B cell (primary cell): ENCODE measurements around the gene RCN2. TPM values are rescaled to one million over a fixed set of nuclear protein-coding genes. Genes with fewer than 3 reads are reported as not detected.

Experiments used
- ATAC-seq: fragments of 200-7000 bp; cut with Tn5 transposase; one replicate; pipeline ENCODE4 v1.10.0; 2021; ENCODE audit warnings: low read depth, mild to moderate bottlenecking, moderate number of reproducible peaks, moderate library complexity
- CTCF ChIA-PET: fragments of 350-600 bp; sonication (Branson Sonifier 250); formaldehyde crosslinking; loops from one replicate; lab custom pipeline; 2021; ENCODE audit warnings: antibody characterized with exemption, inconsistent platforms; lab: Charles Lee
- POLR2A ChIA-PET: fragments of 350-600 bp; sonication (Branson Sonifier 250); formaldehyde crosslinking; loops from one replicate; lab custom pipeline; 2021; ENCODE audit warnings: antibody characterized with exemption; lab: Charles Lee
- DNase-seq: peaks from one replicate; pipeline ENCODE4 v3.0.0; 2013
- H2AFZ ChIP-seq: 2 replicates; pipeline ENCODE4 v1.6.1; 2012; ENCODE audit warnings: mild to moderate bottlenecking, low read depth, low read length; ENCODE audit not compliant: insufficient read depth, poor library complexity, severe bottlenecking
- H3K27ac ChIP-seq, 2 donors: 1 replicate in 1 of 2; 2 replicates in 1 of 2; pipeline ENCODE4 v1.5.1; 2012 to 2013; ENCODE audit warnings: low read length in 2 of 2, mild to moderate bottlenecking in 2 of 2, moderate library complexity in 1 of 2
- H3K27me3 ChIP-seq, 4 experiments: fragments of 200-600 bp in 1 of 4; sonication (generic) in 1 of 4; replicated peaks in 1 of 4; 1 replicate in 2 of 4; 2 replicates in 2 of 4; pipeline versions ENCODE4 v1.6.1 to v1.7.0; 2013 to 2016; ENCODE audit warnings: low read length in 3 of 4, mild to moderate bottlenecking in 2 of 4, mixed read lengths in 1 of 4, moderate library complexity in 1 of 4; ENCODE audit not compliant: insufficient read depth in 4 of 4, control insufficient read depth in 3 of 4; ENCODE audit errors: control extremely low read depth in 1 of 4
- H3K36me3 ChIP-seq, 2 experiments: replicated peaks in 1 of 2; 1 replicate in 1 of 2; 2 replicates in 1 of 2; pipeline versions ENCODE4 v1.6.1 to v1.7.1; 2013; ENCODE audit warnings: low read length in 1 of 2; ENCODE audit not compliant: insufficient read depth in 2 of 2, control insufficient read depth in 1 of 2; ENCODE audit errors: control extremely low read depth in 1 of 2, extremely low read depth in 1 of 2
- H3K4me1 ChIP-seq, 2 donors: fragments of 200-600 bp in 1 of 2; sonication (generic) in 1 of 2; 1 replicate in 1 of 2; 2 replicates in 1 of 2; pipeline versions ENCODE4 v1.5.1 to v1.6.1; 2013 to 2017; ENCODE audit warnings: low read length in 2 of 2; ENCODE audit not compliant: control insufficient read depth in 2 of 2, insufficient read depth in 2 of 2
- H3K4me2 ChIP-seq: replicated peaks from 2 replicates; pipeline ENCODE3; 2012; ENCODE audit warnings: mild to moderate bottlenecking, low read depth, low read length; ENCODE audit not compliant: poor library complexity, severe bottlenecking
- H3K4me3 ChIP-seq, 5 experiments: fragments of 200-600 bp in 1 of 5; sonication (generic) in 1 of 5; 1 replicate in 3 of 5; 2 replicates in 2 of 5; pipeline versions ENCODE4 v1.5.1 to v1.7.0; 2011 to 2016; ENCODE audit warnings: low read length in 4 of 5, mild to moderate bottlenecking in 4 of 5, low read depth in 2 of 5, control low read depth in 1 of 5, moderate library complexity in 1 of 5; ENCODE audit not compliant: insufficient read depth in 1 of 5; ENCODE audit errors: control extremely low read depth in 1 of 5, extremely low read depth in 1 of 5
- H3K79me2 ChIP-seq: fragments of 200-600 bp; sonication (generic); one replicate; pipeline ENCODE4 v1.6.0; 2016; ENCODE audit warnings: low read length; ENCODE audit not compliant: control insufficient read depth, insufficient read depth
- H3K9ac ChIP-seq: fragments of 200-600 bp; sonication (generic); 2 replicates; pipeline ENCODE4 v1.6.1; 2017; ENCODE audit warnings: mild to moderate bottlenecking, low read length, moderate library complexity
- H3K9me3 ChIP-seq, 3 donors: one replicate each; pipeline versions ENCODE4 v1.6.1 to v1.7.1; 2013; ENCODE audit warnings: low read length in 2 of 3; ENCODE audit not compliant: control insufficient read depth in 2 of 3, insufficient read depth in 1 of 3; ENCODE audit errors: control extremely low read depth in 1 of 3
- H4K20me1 ChIP-seq: 2 replicates; pipeline ENCODE4 v1.6.0; 2012; ENCODE audit warnings: mild to moderate bottlenecking, low read length; ENCODE audit not compliant: insufficient read depth, control insufficient read depth, poor library complexity, severe bottlenecking
- H3K27ac Mint-ChIP-seq: one replicate; pipeline ENCODE4 v1.8.0; 2021; ENCODE audit warnings: mixed read lengths
- H3K27me3 Mint-ChIP-seq: one replicate; pipeline ENCODE4 v1.8.0; 2021; ENCODE audit warnings: mixed read lengths
- H3K4me1 Mint-ChIP-seq: one replicate; pipeline ENCODE4 v1.8.0; 2021; ENCODE audit warnings: mixed read lengths
- H3K4me3 Mint-ChIP-seq: one replicate; pipeline ENCODE4 v1.8.0; 2021; ENCODE audit warnings: mixed read lengths
- H3K9me3 Mint-ChIP-seq: one replicate; pipeline ENCODE4 v1.8.0; 2022; ENCODE audit warnings: mixed read lengths; ENCODE audit not compliant: insufficient read depth
- EZH2 ChIP-seq: IDR thresholded peaks from 2 replicates; pipeline ENCODE4 v1.6.1; 2012; ENCODE audit warnings: borderline replicate concordance, low read depth, mild to moderate bottlenecking, moderate library complexity, low read length; ENCODE audit not compliant: insufficient read depth, poor library complexity, severe bottlenecking
- WGBS: methylation state at CpG from one replicate; pipeline ENCODE4 v1.1.5; 2013; ENCODE audit warnings: missing lambda C conversion rate; ENCODE audit not compliant: insufficient coverage; 5-methylcytosine and 5-hydroxymethylcytosine counted together
- intact Hi-C: fragments of 100-400 bp; cut with micrococcal nuclease; formaldehyde crosslinking; loops from one replicate; pipeline ENCODE4 v1.10.0; 2022
- polyA plus RNA-seq: library from polyadenylated mRNA; depleted of rRNA; stranded (reverse); fragments of >200 nt; gene quantifications from 2 replicates; pipeline ENCODE4 v1.2.3, GENCODE V29; 2012
- total RNA-seq, 2 donors: library from RNA; stranded (reverse); fragments of 120-200 nt in 1 of 2; gene quantifications; 1 replicate in 1 of 2; 2 replicates in 1 of 2; pipeline versions ENCODE4 v1.2.3 to v1.2.4, GENCODE V29; 2013 to 2022
- TF ChIP-seq, protein P1 (sequence below): fragments of 200-600 bp; IDR thresholded peaks from one replicate; pipeline ENCODE4 v1.8.0; 2022; ENCODE audit warnings: antibody characterized with exemption, mild to moderate bottlenecking

Gene RCN2
- total and polyA plus RNA-seq, 2 donors (not counting 1 experiment from before 2014, with no cell fraction given) = 16.7 to 27.8 TPM

DNA sequence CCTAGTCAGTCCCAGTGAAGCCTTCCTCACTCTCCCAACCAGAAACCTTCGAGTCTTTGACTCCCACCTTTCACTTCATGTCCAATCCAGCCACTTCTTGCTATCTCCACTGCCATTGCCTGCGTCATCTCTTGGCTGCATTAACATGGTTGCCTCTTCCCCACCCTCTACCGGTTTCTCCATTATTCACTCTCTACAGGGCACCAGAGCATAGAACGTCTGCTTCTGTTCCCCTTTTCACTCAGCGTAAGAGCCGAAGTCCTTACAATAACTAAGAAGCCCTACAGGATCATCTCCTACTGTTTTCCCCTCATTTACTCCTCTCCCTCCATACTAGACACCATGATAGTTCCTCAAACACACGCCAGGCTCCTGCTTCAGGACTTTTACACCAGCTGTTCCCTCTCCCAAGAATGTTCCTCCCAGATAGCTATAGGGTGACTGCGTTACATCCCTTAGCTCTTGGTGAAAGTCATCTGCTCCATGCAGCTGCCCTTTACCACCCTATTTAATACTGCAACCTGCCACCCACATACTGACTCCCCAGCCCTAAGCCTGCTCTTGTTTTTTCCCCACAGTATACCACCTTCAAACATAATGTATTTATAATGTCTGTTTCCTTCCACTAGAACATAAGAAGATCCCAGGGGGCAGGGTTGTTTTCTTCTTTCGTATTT lies 30.9 kb downstream of the RCN2 start:
- no peak for TF ChIP-seq EZH2
- TF ChIP-seq, protein P1, sequence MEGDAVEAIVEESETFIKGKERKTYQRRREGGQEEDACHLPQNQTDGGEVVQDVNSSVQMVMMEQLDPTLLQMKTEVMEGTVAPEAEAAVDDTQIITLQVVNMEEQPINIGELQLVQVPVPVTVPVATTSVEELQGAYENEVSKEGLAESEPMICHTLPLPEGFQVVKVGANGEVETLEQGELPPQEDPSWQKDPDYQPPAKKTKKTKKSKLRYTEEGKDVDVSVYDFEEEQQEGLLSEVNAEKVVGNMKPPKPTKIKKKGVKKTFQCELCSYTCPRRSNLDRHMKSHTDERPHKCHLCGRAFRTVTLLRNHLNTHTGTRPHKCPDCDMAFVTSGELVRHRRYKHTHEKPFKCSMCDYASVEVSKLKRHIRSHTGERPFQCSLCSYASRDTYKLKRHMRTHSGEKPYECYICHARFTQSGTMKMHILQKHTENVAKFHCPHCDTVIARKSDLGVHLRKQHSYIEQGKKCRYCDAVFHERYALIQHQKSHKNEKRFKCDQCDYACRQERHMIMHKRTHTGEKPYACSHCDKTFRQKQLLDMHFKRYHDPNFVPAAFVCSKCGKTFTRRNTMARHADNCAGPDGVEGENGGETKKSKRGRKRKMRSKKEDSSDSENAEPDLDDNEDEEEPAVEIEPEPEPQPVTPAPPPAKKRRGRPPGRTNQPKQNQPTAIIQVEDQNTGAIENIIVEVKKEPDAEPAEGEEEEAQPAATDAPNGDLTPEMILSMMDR = no peak
- H3K4me2 ChIP-seq = peak overlapping the region; percentile 16
- H3K79me2 ChIP-seq = no peaks in the 10 kb centered on the region
- peak; percentile 82 for ATAC-seq
- H3K4me1 Mint-ChIP-seq = peaks cover 9% of the 10 kb centered on the region
- peaks cover 14% of the 10 kb centered on the region for H3K27me3 Mint-ChIP-seq
- H3K4me1 ChIP-seq = peaks cover 5 to 11% of the 10 kb centered on the region in 2 donors
- WGBS = 68% methylated on average over 8 of the region's 9 CpGs
- no peak overlapping the region for H3K27ac ChIP-seq
- no peak overlapping the region for H3K9ac ChIP-seq
- H4K20me1 ChIP-seq = no peaks in the 10 kb centered on the region
- no peaks in the 10 kb centered on the region for H3K36me3 ChIP-seq
- peak overlapping the region; percentile 20 for H3K4me3 Mint-ChIP-seq
- intact Hi-C loops = no loop called here
- peak overlapping the region; percentile 12 for H3K27ac Mint-ChIP-seq
- no peak overlapping the region for H3K4me3 ChIP-seq
- no peaks in the 10 kb centered on the region for H3K9me3 ChIP-seq
- CTCF ChIA-PET = interaction anchor here (0.8 to 2.2 kb wide), 4 partner anchors 12 to 61 kb away, joined by 3 to 11 read pairs (median 5); no protein-coding TSS in a partner anchor
- H3K27me3 ChIP-seq = peaks cover 0 to 6% (median 0%) of the 10 kb centered on the region in 4 experiments
- POLR2A ChIA-PET = interaction anchor here (0.7 kb wide), 1 partner anchor 31 kb away, joined by 3 read pairs; no protein-coding TSS in a partner anchor
- H3K9me3 Mint-ChIP-seq = no peaks in the 10 kb centered on the region
- peak; percentile 52 for DNase-seq
- H2AFZ ChIP-seq = peak overlapping the region; percentile 60

DNA sequence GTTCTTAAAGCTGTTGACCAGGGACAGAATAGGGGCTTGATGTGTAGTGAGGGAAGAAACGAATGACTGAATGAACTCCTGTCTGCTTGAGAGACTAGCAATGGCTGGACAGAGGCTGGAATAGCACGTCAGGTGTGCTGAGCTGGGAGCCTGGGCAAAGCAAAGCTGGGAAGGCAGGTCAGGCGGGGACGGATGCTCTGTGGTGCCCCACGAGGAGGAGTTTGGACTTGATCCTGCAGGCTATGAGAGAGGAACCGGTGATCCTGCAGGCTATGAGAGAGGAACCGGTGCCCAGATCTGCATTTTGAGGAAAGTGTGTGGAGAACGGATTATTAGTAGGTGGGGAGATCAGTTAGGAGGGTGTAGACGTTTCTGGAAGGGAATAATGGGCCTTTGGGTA lies 32.0 kb downstream of the RCN2 start:
- Histone ChIP-seq H3K4me3 (no peak overlapping the region), H4K20me1 (no peaks in the 10 kb centered on the region), H3K9ac (no peak overlapping the region), H3K4me1 (peaks cover 5 to 11% of the 10 kb centered on the region in 2 donors), H3K27ac (no peak overlapping the region), H3K36me3 (no peaks in the 10 kb centered on the region), H3K27me3 (peaks cover 0 to 6% (median 0%) of the 10 kb centered on the region in 4 experiments), H3K79me2 (no peaks in the 10 kb centered on the region), H2AFZ (no peak overlapping the region), H3K9me3 (no peaks in the 10 kb centered on the region), H3K4me2 (no peak overlapping the region)
- DNase-seq = no peak
- Mint-ChIP-seq H3K27ac (no peak overlapping the region), H3K4me1 (peaks cover 9% of the 10 kb centered on the region), H3K4me3 (no peak overlapping the region), H3K9me3 (no peaks in the 10 kb centered on the region), H3K27me3 (peaks cover 14% of the 10 kb centered on the region)
- WGBS = 92% methylated on average over 9 of the region's 9 CpGs
- ChIA-PET CTCF (interaction anchor here (0.8 to 2.2 kb wide), 3 partner anchors 10 to 19 kb away, joined by 3 to 11 read pairs (median 6); no protein-coding TSS in a partner anchor), POLR2A (no interaction called here)
- intact Hi-C loops = no loop called here
- TF ChIP-seq, protein P1 = no peak
- TF ChIP-seq EZH2 = no peak
- no peak for ATAC-seq
